GM18499 (cell line): ENCODE data around the gene TCP11.

Experiments used
- ATAC-seq: cut with Tn5 transposase; IDR thresholded peaks from one replicate; pipeline ENCODE4 v1.9.1; 2021; ENCODE audit warnings: moderate number of reproducible peaks; ENCODE audit not compliant: insufficient read depth, unreplicated experiment

Gene TCP11

GRCh38 chr6:35083507-35083906 is 57.6 kb downstream of the TCP11 start:
- ATAC-seq, result no peak

- no peak for ATAC-seq
Measured at GRCh38 chr6:35082733-35083403, 58.3 kb downstream of the TCP11 start.

- ATAC-seq, result no peak
Measured at GRCh38 chr6:35082046-35082732, 59.0 kb downstream of the TCP11 start.

GRCh38 chr6:35081426-35081851 is 59.7 kb downstream of the TCP11 start:
- ATAC-seq, result no peak

GRCh38 chr6:35080821-35081425 is 60.2 kb downstream of the TCP11 start:
- ATAC-seq, result no peak

GRCh38 chr6:35080016-35080680 is 61.0 kb downstream of the TCP11 start:
- ATAC-seq, result no peak

- ATAC-seq, result no peak
Measured at GRCh38 chr6:35079311-35080000, 61.7 kb downstream of the TCP11 start.

- ATAC-seq, result no peak
Measured at GRCh38 chr6:35078896-35079295, 62.2 kb downstream of the TCP11 start.

- ATAC-seq, result no peak
Measured at GRCh38 chr6:35078226-35078850, 62.8 kb downstream of the TCP11 start.

GRCh38 chr6:35077713-35078105 is 63.4 kb downstream of the TCP11 start:
- no peak for ATAC-seq

GRCh38 chr6:35076997-35077712 is 64.0 kb downstream of the TCP11 start:
- ATAC-seq, result no peak

- no peak for ATAC-seq
Measured at GRCh38 chr6:35073766-35074471, 67.2 kb downstream of the TCP11 start.

GRCh38 chr6:35073211-35073610 is 67.9 kb downstream of the TCP11 start:
- no peak for ATAC-seq

GRCh38 chr6:35072698-35073055 is 68.5 kb downstream of the TCP11 start:
- no peak for ATAC-seq

- ATAC-seq, result no peak
Measured at GRCh38 chr6:35072051-35072697, 69.0 kb downstream of the TCP11 start.

GRCh38 chr6:35071347-35071994 is 69.7 kb downstream of the TCP11 start:
- no peak for ATAC-seq

- ATAC-seq, result no peak
Measured at GRCh38 chr6:35070111-35070510, 71.0 kb downstream of the TCP11 start.

GRCh38 chr6:35069262-35069661 is 71.9 kb downstream of the TCP11 start:
- ATAC-seq, result no peak
